ENCODE results near the gene DCDC1.

Gene DCDC1

DNA sequence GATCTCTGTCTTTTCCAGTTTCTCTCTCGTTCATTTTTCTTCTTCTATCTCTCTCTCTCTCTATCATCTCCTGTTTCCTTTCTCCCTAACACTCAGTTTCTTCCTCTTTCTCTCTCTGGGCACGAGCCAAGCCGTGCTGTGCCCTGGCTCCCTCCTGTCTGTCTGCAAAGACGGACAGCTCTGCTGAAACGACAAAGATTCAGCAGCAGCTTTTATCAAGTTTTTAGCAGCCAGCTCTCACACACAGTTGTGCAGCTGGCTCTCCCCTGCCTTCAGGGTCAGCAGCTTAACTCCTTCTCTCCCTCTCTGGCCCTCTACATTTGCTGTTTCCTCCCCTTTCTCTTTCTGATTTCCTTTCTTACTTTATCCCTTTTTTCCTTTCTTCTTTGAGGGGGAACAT, 431.4 kb downstream of the DCDC1 start:
- no peak overlapping the region for H3K9ac ChIP-seq (ENCODE audit: low read length)
- H3K4me3 ChIP-seq (ENCODE audit: low read depth, low read length), result no peak overlapping the region
- no peak overlapping the region for H3K4ac ChIP-seq (ENCODE audit: low read depth, low read length)
- DNase-seq, result no peak
- no peak overlapping the region for H3K14ac ChIP-seq (ENCODE audit: low read length)
- no peak overlapping the region for H2BK120ac ChIP-seq (ENCODE audit: insufficient read depth, low read length, poor library complexity)
- H3K79me1 ChIP-seq (ENCODE audit: low read length), result no peaks in the 10 kb centered on the region
- peaks cover 4% of the 10 kb centered on the region for H3K9me3 ChIP-seq (ENCODE audit: insufficient read depth, low read depth, low read length)
- no peak overlapping the region for H2BK12ac ChIP-seq (ENCODE audit: low read length)
- no peak overlapping the region for H4K8ac ChIP-seq (ENCODE audit: low read depth, low read length)
- no peak overlapping the region for H2BK5ac ChIP-seq (ENCODE audit: low read depth, low read length, poor library complexity)
- no peak overlapping the region for H2AK5ac ChIP-seq (ENCODE audit: low read length)
- WGBS (ENCODE audit: extremely low coverage, insufficient coverage, insufficient read length), result 100% methylated on average over 1 of the region's 5 CpGs
- no peak overlapping the region for H3K27ac ChIP-seq (ENCODE audit: low read depth, low read length)
- H3K27me3 ChIP-seq (ENCODE audit: insufficient read depth, low read length), result no peaks in the 10 kb centered on the region
- H3K4me2 ChIP-seq (ENCODE audit: low read length), result no peak overlapping the region
- no peak overlapping the region for H4K12ac ChIP-seq (ENCODE audit: low read depth, low read length)
- no peaks in the 10 kb centered on the region for H3K36me3 ChIP-seq (ENCODE audit: control insufficient read depth in 1 of 2, insufficient read depth in 2 of 2, low read length in 2 of 2)
- H3K4me1 ChIP-seq (ENCODE audit: control insufficient read depth in 1 of 2, insufficient read depth in 2 of 2, low read length in 2 of 2), result no peaks in the 10 kb centered on the region
- no peak overlapping the region for H2AFZ ChIP-seq (ENCODE audit: insufficient read depth, low read length, poor library complexity)
- H3K18ac ChIP-seq (ENCODE audit: low read length), result no peak overlapping the region
- no peak overlapping the region for H3K23ac ChIP-seq (ENCODE audit: low read length)
- H3K79me2 ChIP-seq (ENCODE audit: control insufficient read depth, insufficient read depth, low read length, poor library complexity), result no peaks in the 10 kb centered on the region
- H4K91ac ChIP-seq (ENCODE audit: low read depth, low read length), result no peak overlapping the region

DNA sequence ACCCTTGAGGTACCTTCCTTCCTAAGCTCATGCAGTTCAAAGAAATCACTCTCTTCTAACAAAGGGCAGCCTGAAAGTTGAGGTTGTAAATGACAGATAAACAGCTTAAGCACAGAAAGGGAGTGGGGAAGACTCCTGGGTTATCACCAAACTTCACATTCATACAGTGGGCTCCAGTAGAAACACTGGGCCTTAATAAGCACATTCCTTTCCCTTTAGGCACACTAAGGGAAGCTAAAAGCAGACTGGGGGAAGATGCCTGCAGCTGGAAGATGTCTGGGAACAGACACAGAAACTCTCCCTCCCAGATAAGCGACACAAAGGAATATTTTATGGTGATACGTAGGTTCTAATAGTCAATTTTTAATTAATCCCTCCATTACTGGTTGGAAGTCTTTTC, 433.0 kb downstream of the DCDC1 start:
- Histone ChIP-seq H4K8ac (ENCODE audit: low read depth, low read length) (no peak overlapping the region), H2AFZ (ENCODE audit: insufficient read depth, low read length, poor library complexity) (no peak overlapping the region), H3K27ac (ENCODE audit: low read depth, low read length) (no peak overlapping the region), H3K27me3 (ENCODE audit: insufficient read depth, low read length) (no peaks in the 10 kb centered on the region), H4K91ac (ENCODE audit: low read depth, low read length) (no peak overlapping the region), H3K79me2 (ENCODE audit: control insufficient read depth, insufficient read depth, low read length, poor library complexity) (no peaks in the 10 kb centered on the region), H3K23ac (ENCODE audit: low read length) (no peak overlapping the region), H3K9me3 (ENCODE audit: insufficient read depth, low read depth, low read length) (peaks cover 4% of the 10 kb centered on the region), H2BK5ac (ENCODE audit: low read depth, low read length, poor library complexity) (no peak overlapping the region), H2AK5ac (ENCODE audit: low read length) (no peak overlapping the region), H3K4ac (ENCODE audit: low read depth, low read length) (no peak overlapping the region), H3K14ac (ENCODE audit: low read length) (no peak overlapping the region), H2BK12ac (ENCODE audit: low read length) (no peak overlapping the region), H4K12ac (ENCODE audit: low read depth, low read length) (no peak overlapping the region), H3K4me1 (ENCODE audit: control insufficient read depth in 1 of 2, insufficient read depth in 2 of 2, low read length in 2 of 2) (no peaks in the 10 kb centered on the region), H3K4me3 (ENCODE audit: low read depth, low read length) (no peak overlapping the region), H3K79me1 (ENCODE audit: low read length) (no peaks in the 10 kb centered on the region), H3K36me3 (ENCODE audit: control insufficient read depth in 1 of 2, insufficient read depth in 2 of 2, low read length in 2 of 2) (no peaks in the 10 kb centered on the region), H2BK120ac (ENCODE audit: insufficient read depth, low read length, poor library complexity) (no peak overlapping the region), H3K9ac (ENCODE audit: low read length) (no peak overlapping the region), H3K4me2 (ENCODE audit: low read length) (no peak overlapping the region), H3K18ac (ENCODE audit: low read length) (no peak overlapping the region)
- DNase-seq, result no peak
- no CpG with 5 or more reads among the region's 2 CpGs for WGBS (ENCODE audit: extremely low coverage, insufficient coverage, insufficient read length)

DNA sequence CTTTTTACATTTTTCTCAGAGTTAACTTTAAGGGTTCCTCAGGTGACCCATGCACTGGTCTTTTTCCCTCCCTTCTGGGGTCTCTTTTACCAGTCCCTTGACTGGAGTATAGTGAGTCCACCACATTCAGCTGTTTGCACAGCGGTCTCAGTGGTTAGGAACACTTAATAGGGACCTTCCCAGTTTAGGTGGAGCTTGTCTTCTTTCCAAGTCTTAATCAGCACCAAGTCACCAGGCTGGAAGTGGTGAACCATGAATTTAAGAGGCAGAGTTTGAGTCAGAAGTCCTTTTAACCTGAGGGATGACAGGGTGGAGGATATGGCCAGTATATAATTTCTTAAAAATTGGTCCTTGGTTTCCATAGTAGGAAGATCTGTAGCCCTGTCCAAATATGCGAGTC, 433.7 kb downstream of the DCDC1 start:
- Histone ChIP-seq H2AFZ (ENCODE audit: insufficient read depth, low read length, poor library complexity) (no peak overlapping the region), H3K4me3 (ENCODE audit: low read depth, low read length) (no peak overlapping the region), H4K91ac (ENCODE audit: low read depth, low read length) (no peak overlapping the region), H3K27ac (ENCODE audit: low read depth, low read length) (no peak overlapping the region), H3K14ac (ENCODE audit: low read length) (no peak overlapping the region), H3K79me2 (ENCODE audit: control insufficient read depth, insufficient read depth, low read length, poor library complexity) (no peaks in the 10 kb centered on the region), H2BK120ac (ENCODE audit: insufficient read depth, low read length, poor library complexity) (no peak overlapping the region), H3K9me3 (ENCODE audit: insufficient read depth, low read depth, low read length) (peaks cover 4% of the 10 kb centered on the region), H3K4me1 (ENCODE audit: control insufficient read depth in 1 of 2, insufficient read depth in 2 of 2, low read length in 2 of 2) (no peaks in the 10 kb centered on the region), H2BK12ac (ENCODE audit: low read length) (no peak overlapping the region), H3K23ac (ENCODE audit: low read length) (no peak overlapping the region), H3K4ac (ENCODE audit: low read depth, low read length) (no peak overlapping the region), H2BK5ac (ENCODE audit: low read depth, low read length, poor library complexity) (no peak overlapping the region), H3K9ac (ENCODE audit: low read length) (no peak overlapping the region), H3K79me1 (ENCODE audit: low read length) (no peaks in the 10 kb centered on the region), H3K36me3 (ENCODE audit: control insufficient read depth in 1 of 2, insufficient read depth in 2 of 2, low read length in 2 of 2) (no peaks in the 10 kb centered on the region), H4K8ac (ENCODE audit: low read depth, low read length) (no peak overlapping the region), H3K4me2 (ENCODE audit: low read length) (no peak overlapping the region), H4K12ac (ENCODE audit: low read depth, low read length) (no peak overlapping the region), H3K18ac (ENCODE audit: low read length) (no peak overlapping the region), H2AK5ac (ENCODE audit: low read length) (no peak overlapping the region), H3K27me3 (ENCODE audit: insufficient read depth, low read length) (no peaks in the 10 kb centered on the region)
- no peak for DNase-seq
- WGBS (ENCODE audit: extremely low coverage, insufficient coverage, insufficient read length), result no CpG with 5 or more reads among the region's 2 CpGs

DNA sequence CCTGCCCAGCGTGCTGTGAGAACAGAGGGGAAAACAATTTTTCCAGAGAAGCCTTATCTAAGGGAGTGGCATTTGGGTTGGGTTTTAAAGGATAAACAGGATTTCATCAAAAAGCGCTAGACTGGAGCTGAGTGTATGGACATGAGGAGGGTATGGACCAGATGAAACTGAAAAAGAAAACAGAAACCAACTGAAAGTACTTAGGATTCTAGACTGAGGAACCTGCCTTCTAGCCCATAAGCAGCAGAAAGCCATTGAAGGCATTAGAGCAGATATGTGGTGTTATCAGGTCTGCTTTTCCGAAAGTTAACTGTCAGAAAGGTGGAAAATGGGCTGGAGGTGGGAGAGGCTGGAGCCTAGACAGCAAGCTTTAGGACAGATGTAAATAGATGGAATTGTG, 443.4 kb downstream of the DCDC1 start:
- Histone ChIP-seq H3K9me3 (ENCODE audit: insufficient read depth, low read depth, low read length) (no peaks in the 10 kb centered on the region), H3K79me2 (ENCODE audit: control insufficient read depth, insufficient read depth, low read length, poor library complexity) (no peaks in the 10 kb centered on the region), H3K14ac (ENCODE audit: low read length) (no peak overlapping the region), H3K27me3 (ENCODE audit: insufficient read depth, low read length) (no peaks in the 10 kb centered on the region), H3K79me1 (ENCODE audit: low read length) (no peaks in the 10 kb centered on the region), H3K4me2 (ENCODE audit: low read length) (no peak overlapping the region), H2BK120ac (ENCODE audit: insufficient read depth, low read length, poor library complexity) (no peak overlapping the region), H3K4ac (ENCODE audit: low read depth, low read length) (no peak overlapping the region), H3K4me3 (ENCODE audit: low read depth, low read length) (no peak overlapping the region), H3K23ac (ENCODE audit: low read length) (no peak overlapping the region), H2BK5ac (ENCODE audit: low read depth, low read length, poor library complexity) (no peak overlapping the region), H3K4me1 (ENCODE audit: control insufficient read depth in 1 of 2, insufficient read depth in 2 of 2, low read length in 2 of 2) (no peaks in the 10 kb centered on the region), H4K8ac (ENCODE audit: low read depth, low read length) (no peak overlapping the region), H3K27ac (ENCODE audit: low read depth, low read length) (no peak overlapping the region), H2AFZ (ENCODE audit: insufficient read depth, low read length, poor library complexity) (no peak overlapping the region), H3K9ac (ENCODE audit: low read length) (no peak overlapping the region), H2AK5ac (ENCODE audit: low read length) (no peak overlapping the region), H4K91ac (ENCODE audit: low read depth, low read length) (no peak overlapping the region), H4K12ac (ENCODE audit: low read depth, low read length) (no peak overlapping the region), H2BK12ac (ENCODE audit: low read length) (no peak overlapping the region), H3K18ac (ENCODE audit: low read length) (no peak overlapping the region), H3K36me3 (ENCODE audit: control insufficient read depth in 1 of 2, insufficient read depth in 2 of 2, low read length in 2 of 2) (no peaks in the 10 kb centered on the region)
- DNase-seq, result no peak
- no CpG with 5 or more reads among the region's 3 CpGs for WGBS (ENCODE audit: extremely low coverage, insufficient coverage, insufficient read length)

All from trophoblast cell (in vitro differentiated cells and primary cell).